H1 (cell line): ENCODE results near the gene PRX. TPM values are rescaled to one million over a fixed set of nuclear protein-coding genes. Genes with fewer than 3 reads are reported as not detected.
A peak's percentile ranks its signal among the peaks of the same experiment; 100 is the strongest.

Source experiments
- CTCF ChIA-PET: fragments of 300-600 bp; sonication (Branson Sonifier 250); formaldehyde crosslinking; loops from one replicate; lab custom pipeline; 2021; ENCODE audit not compliant: partially characterized antibody; lab: Charles Lee
- POLR2A ChIA-PET: fragments of 300-600 bp; sonication (Branson Sonifier 250); formaldehyde crosslinking; loops from one replicate; lab custom pipeline; 2021; ENCODE audit warnings: inconsistent platforms; ENCODE audit not compliant: partially characterized antibody; lab: Charles Lee
- DNase-seq, 2 experiments: peaks; one replicate each; pipeline versions ENCODE4 v3.0.0 to v3.0.0-alpha.2; 2010 to 2022; ENCODE audit warnings: low spot score in 2 of 2, low read depth in 1 of 2, mixed read lengths in 1 of 2
- FAIRE-seq: peaks from 2 replicates; lab custom pipeline; 2011; peaks lifted over from hg19 to GRCh38; lab: Jason Lieb, UNC
- H2AFZ ChIP-seq: 2 replicates; pipeline ENCODE4 v1.8.1; 2012; ENCODE audit warnings: low read length, inconsistent platforms
- H2AK5ac ChIP-seq: 2 replicates; pipeline ENCODE4 v1.6.1; 2013; ENCODE audit warnings: low read depth, low read length
- H2BK120ac ChIP-seq: replicated peaks from 2 replicates; pipeline ENCODE3; 2013; ENCODE audit warnings: low read depth, low read length, inconsistent platforms
- H2BK12ac ChIP-seq: 2 replicates; pipeline ENCODE4 v1.6.1; 2013; ENCODE audit warnings: low read depth, low read length
- H2BK15ac ChIP-seq: 2 replicates; pipeline ENCODE4 v1.6.1; 2013; ENCODE audit warnings: low read length
- H2BK20ac ChIP-seq: 2 replicates; pipeline ENCODE4 v1.6.1; 2013; ENCODE audit warnings: low read length
- H2BK5ac ChIP-seq: 2 replicates; pipeline ENCODE4 v1.6.1; 2013; ENCODE audit warnings: low read depth, low read length
- H3K14ac ChIP-seq: 2 replicates; pipeline ENCODE4 v1.6.1; 2013; ENCODE audit warnings: inconsistent platforms; ENCODE audit not compliant: insufficient read length
- H3K18ac ChIP-seq: 2 replicates; pipeline ENCODE4 v1.6.1; 2013; ENCODE audit warnings: low read length; ENCODE audit errors: extremely low read depth
- H3K23ac ChIP-seq: 2 replicates; pipeline ENCODE4 v1.6.1; 2013; ENCODE audit warnings: inconsistent platforms; ENCODE audit not compliant: insufficient read length
- H3K23me2 ChIP-seq: 2 replicates; pipeline ENCODE4 v1.6.1; 2013; ENCODE audit warnings: low read depth, low read length
- H3K27ac ChIP-seq: 2 replicates; pipeline ENCODE4 v1.6.1; 2011; ENCODE audit warnings: low read depth, low read length, inconsistent platforms
- H3K27me3 ChIP-seq, 4 experiments: replicated peaks in 1 of 4; 1 replicate in 1 of 4; 2 replicates in 3 of 4; pipeline versions ENCODE4 v1.6.1 to v1.8.1; 2011 to 2013; ENCODE audit warnings: low read length in 3 of 4, mild to moderate bottlenecking in 3 of 4, inconsistent platforms in 2 of 4, mixed read lengths in 2 of 4, moderate library complexity in 1 of 4; ENCODE audit not compliant: control insufficient read depth in 3 of 4, insufficient read depth in 3 of 4; ENCODE audit errors: extremely low read depth in 1 of 4
- H3K36me3 ChIP-seq, 4 experiments: 2 replicates each; pipeline versions ENCODE4 v1.6.1 to v1.8.1; 2011 to 2013; ENCODE audit warnings: mild to moderate bottlenecking in 4 of 4, low read length in 3 of 4, moderate library complexity in 2 of 4, control low read depth in 1 of 4, inconsistent platforms in 1 of 4; ENCODE audit not compliant: insufficient read depth in 4 of 4, control insufficient read depth in 2 of 4
- H3K4ac ChIP-seq: replicated peaks from 2 replicates; pipeline ENCODE3; 2013; ENCODE audit warnings: low read length, low read depth, mixed read lengths, inconsistent platforms; ENCODE audit not compliant: insufficient read length
- H3K4me1 ChIP-seq, 4 experiments: replicated peaks in 1 of 4; 1 replicate in 1 of 4; 2 replicates in 3 of 4; pipeline versions ENCODE4 v1.6.1 to v1.8.1; 2011 to 2013; ENCODE audit warnings: low read length in 3 of 4, inconsistent platforms in 2 of 4, mixed read lengths in 1 of 4; ENCODE audit not compliant: insufficient read depth in 4 of 4, control insufficient read depth in 3 of 4
- H3K4me2 ChIP-seq, 2 experiments: 2 replicates each; pipeline versions ENCODE4 v1.6.1 to v1.8.1; 2011 to 2013; ENCODE audit warnings: low read depth in 2 of 2, low read length in 2 of 2, control low read depth in 1 of 2, inconsistent platforms in 1 of 2, mild to moderate bottlenecking in 1 of 2; ENCODE audit not compliant: insufficient read depth in 1 of 2
- H3K4me3 ChIP-seq, 4 experiments: fragments of 200-600, 300-600 bp in 1 of 4; sonication (generic), shearing (Covaris generic), sonication (Bioruptor Twin) in 1 of 4; 2 replicates each; pipeline versions ENCODE4 v1.5.1 to v1.8.1; 2011 to 2016; ENCODE audit warnings: low read length in 4 of 4, low read depth in 3 of 4, control low read depth in 2 of 4, inconsistent platforms in 2 of 4, mild to moderate bottlenecking in 2 of 4, mixed read lengths in 1 of 4, moderate library complexity in 1 of 4; ENCODE audit not compliant: insufficient read depth in 2 of 4; ENCODE audit errors: extremely low read depth in 1 of 4
- H3K56ac ChIP-seq: replicated peaks from 2 replicates; pipeline ENCODE3; 2013; ENCODE audit warnings: low read depth, mild to moderate bottlenecking, mixed read lengths, low read length, inconsistent platforms; ENCODE audit not compliant: insufficient read length
- H3K79me1 ChIP-seq: 2 replicates; pipeline ENCODE4 v1.6.1; 2013; ENCODE audit warnings: low read depth, low read length, control low read depth
- H3K79me2 ChIP-seq, 2 experiments: 2 replicates each; pipeline versions ENCODE4 v1.6.1 to v1.8.1; 2012 to 2013; ENCODE audit warnings: low read length in 2 of 2, mild to moderate bottlenecking in 2 of 2, inconsistent platforms in 1 of 2; ENCODE audit not compliant: insufficient read depth in 2 of 2, control insufficient read depth in 1 of 2
- H3K9ac ChIP-seq, 4 experiments: replicated peaks in 1 of 4; 1 replicate in 1 of 4; 2 replicates in 3 of 4; pipeline versions ENCODE4 v1.6.1 to v1.8.1; 2011 to 2013; ENCODE audit warnings: low read depth in 3 of 4, low read length in 3 of 4, control low read depth in 2 of 4, mild to moderate bottlenecking in 2 of 4, moderate library complexity in 2 of 4, inconsistent platforms in 1 of 4; ENCODE audit errors: extremely low read depth in 1 of 4
- H3K9me3 ChIP-seq, 2 experiments: 2 replicates each; pipeline versions ENCODE4 v1.6.1 to v1.8.1; 2012 to 2013; ENCODE audit warnings: mild to moderate bottlenecking in 2 of 2, moderate library complexity in 2 of 2, control low read depth in 1 of 2, inconsistent platforms in 1 of 2, low read depth in 1 of 2, low read length in 1 of 2, mixed read lengths in 1 of 2; ENCODE audit not compliant: insufficient read depth in 2 of 2
- H4K20me1 ChIP-seq, 2 experiments: replicated peaks in 1 of 2; 2 replicates each; pipeline versions ENCODE3 to v1.8.1; 2011 to 2013; ENCODE audit warnings: inconsistent platforms in 2 of 2, low read length in 2 of 2, mild to moderate bottlenecking in 1 of 2; ENCODE audit not compliant: insufficient read depth in 2 of 2, control insufficient read depth in 1 of 2
- H4K5ac ChIP-seq: 2 replicates; pipeline ENCODE4 v1.6.1; 2013; ENCODE audit warnings: low read length, low read depth, mixed read lengths, inconsistent platforms; ENCODE audit not compliant: insufficient read length
- H4K8ac ChIP-seq: 2 replicates; pipeline ENCODE4 v1.8.0; 2013; ENCODE audit warnings: mild to moderate bottlenecking, moderate library complexity, low read length, inconsistent platforms; ENCODE audit not compliant: insufficient read depth; ENCODE audit errors: extremely low read depth
- H4K91ac ChIP-seq: replicated peaks from 2 replicates; pipeline ENCODE3; 2013; ENCODE audit warnings: low read length, mixed read lengths, inconsistent platforms; ENCODE audit not compliant: insufficient read length
- CHD1 ChIP-seq: IDR thresholded peaks from 2 replicates; pipeline ENCODE4 v1.6.1; 2012; ENCODE audit warnings: low read depth, low read length, improper control_type of control experiment
- HDAC2 ChIP-seq, 2 experiments: fragments of 300-600 bp in 1 of 2; sonication (generic) in 1 of 2; IDR thresholded peaks; 2 replicates each; pipeline ENCODE4 v1.6.1; 2011 to 2012; ENCODE audit warnings: low read depth in 2 of 2, low read length in 2 of 2, mild to moderate bottlenecking in 2 of 2, moderate library complexity in 2 of 2, borderline replicate concordance in 1 of 2, inconsistent platforms in 1 of 2
- KDM1A ChIP-seq: fragments of 200-600, 300-600 bp; sonication (generic); IDR thresholded peaks from 2 replicates; pipeline ENCODE4 v1.7.1; 2016; ENCODE audit warnings: mild to moderate bottlenecking, low read length, borderline replicate concordance
- MAFK ChIP-seq: IDR thresholded peaks from 2 replicates; pipeline ENCODE4 v1.6.1; 2012; ENCODE audit warnings: low read depth, mild to moderate bottlenecking, improper control_type of control experiment, low read length
- POLR2A ChIP-seq, 2 experiments: IDR thresholded peaks; 1 replicate in 1 of 2; 2 replicates in 1 of 2; pipeline ENCODE4 v1.6.1; 2011; ENCODE audit warnings: low read depth in 2 of 2, low read length in 2 of 2, mild to moderate bottlenecking in 2 of 2; ENCODE audit errors: control extremely low read depth in 1 of 2
- SIX5 ChIP-seq: IDR thresholded peaks from 2 replicates; pipeline ENCODE4 v1.6.1; 2011; ENCODE audit warnings: mild to moderate bottlenecking, low read depth, low read length
- SP2 ChIP-seq: IDR thresholded peaks from 2 replicates; pipeline ENCODE4 v1.6.1; 2012; ENCODE audit warnings: mild to moderate bottlenecking, low read length, inconsistent platforms
- TAF1 ChIP-seq: IDR thresholded peaks from 2 replicates; pipeline ENCODE4 v1.6.1; 2011; ENCODE audit warnings: mild to moderate bottlenecking, low read depth, low read length
- WGBS, 2 experiments: shearing (Covaris generic) in 1 of 2; methylation state at CpG; one replicate each; pipeline versions ENCODE4 v1.1.6 to v1.1.7; 2013 to 2015; ENCODE audit warnings: low lambda C conversion rate in 2 of 2, mixed read lengths in 2 of 2, inconsistent platforms in 1 of 2, low coverage in 1 of 2, missing lambda C conversion rate in 1 of 2; ENCODE audit not compliant: insufficient replicate concordance in 2 of 2, insufficient coverage in 1 of 2, insufficient read length in 1 of 2; ENCODE audit errors: extremely low coverage in 1 of 2, missing lambda C conversion rate in 1 of 2; 5-methylcytosine and 5-hydroxymethylcytosine counted together
- polyA plus RNA-seq, 7 experiments: library from polyadenylated mRNA; depleted of rRNA in 3 of 7; stranded (reverse) in 5 of 7; unstranded in 2 of 7; fragments of >200 nt in 5 of 7; fragments of 200-250 nt in 2 of 7; gene quantifications; 1 replicate in 5 of 7; 2 replicates in 1 of 7; 4 replicates in 1 of 7; pipeline versions ENCODE4 v1.2.1 to v1.2.3, GENCODE V29; 2011 to 2013; ENCODE audit warnings: missing spikeins in 2 of 7, mixed read lengths in 2 of 7
- total RNA-seq: library from RNA; stranded (reverse); fragmentation: NEBNext Ultra II Directional; extraction: Animal tissue kit (Norgen Biotek cat#: 25700); gene quantifications from 2 replicates; pipeline ENCODE4 v1.2.1, GENCODE V29; 2021

Gene PRX
- total and polyA plus RNA-seq, 2 of the 8 experiments (the other 6 are each of a cell fraction or from before 2014, with no cell fraction given), result 2.8 to 5.8 TPM

DNA sequence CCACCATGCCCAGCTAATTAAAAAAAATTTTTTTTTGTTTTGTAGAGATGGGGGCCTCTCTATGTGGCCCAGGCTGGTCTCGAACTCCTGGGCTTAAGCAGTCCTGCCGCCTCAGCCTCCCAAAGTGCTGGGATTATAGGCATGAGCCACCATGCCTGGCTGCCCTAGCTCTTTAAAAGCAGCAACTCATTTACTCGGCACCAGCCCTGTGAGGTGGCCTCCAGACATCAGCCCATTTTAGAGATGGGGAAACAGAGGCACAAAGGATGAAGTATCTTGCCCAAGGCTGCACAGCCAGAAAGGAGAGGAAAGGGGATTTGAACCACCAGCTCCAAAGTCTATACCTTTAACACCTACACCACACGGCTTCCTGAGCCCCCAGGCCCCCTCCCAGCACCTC is 312 bp downstream of the PRX start:
- TF ChIP-seq SP2 (no peak), HDAC2 (IDR thresholded peaks at IDR 0.05; ENCODE audit: borderline replicate concordance in 1 of 2, low read depth in 2 of 2, low read length in 2 of 2) (0 out of 4 replicates have a peak, but pooled peaks of 1 of the 2 experiments have one; percentile 53), KDM1A (peak; percentile 95), SIX5 (no peak), CHD1 (no peak), MAFK (no peak), TAF1 (no peak), POLR2A (IDR thresholded peaks at IDR 0.05; ENCODE audit: control extremely low read depth in 1 of 2, low read depth in 2 of 2, low read length in 2 of 2) (no peak)
- TF ChIP-seq, all 59 proteins: peak for 2
- no peak overlapping the region for H2BK12ac ChIP-seq
- no peak overlapping the region; the same call in 1 of the 2 replicates for H2BK5ac ChIP-seq
- ChIA-PET CTCF (interaction anchor here (0.6 to 1.9 kb wide), 12 partner anchors 8 to 489 kb away, joined by 3 to 11 read pairs (median 4); no protein-coding TSS in a partner anchor), POLR2A (interaction anchor here (0.6 to 6.4 kb wide), 10 partner anchors 10 to 31 kb away, joined by 3 to 27 read pairs (median 4); partner anchors contain the start of genes SERTAD1 and SERTAD3)
- H4K5ac ChIP-seq, result no peak overlapping the region
- H3K4me3 ChIP-seq, result peak overlapping the region in 2 of 4 experiments; percentile 15 to 43; a peak in 3 of 8 replicates
- no peak overlapping the region for H3K56ac ChIP-seq
- no peaks in the 10 kb centered on the region for H3K27me3 ChIP-seq
- H3K79me2 ChIP-seq, result no peaks in the 10 kb centered on the region
- no peaks in the 10 kb centered on the region for H3K79me1 ChIP-seq
- no peak overlapping the region for H3K23ac ChIP-seq
- 0 out of 7 replicates have a peak overlapping the region, but pooled peaks of 1 of the 4 experiments have one; percentile 27 for H3K9ac ChIP-seq
- H4K20me1 ChIP-seq, result no peaks in the 10 kb centered on the region
- no peak overlapping the region for H3K14ac ChIP-seq
- no peaks in the 10 kb centered on the region for H3K36me3 ChIP-seq
- H3K9me3 ChIP-seq, result no peaks in the 10 kb centered on the region
- no peak overlapping the region for H2BK20ac ChIP-seq
- H4K91ac ChIP-seq, result no peak overlapping the region
- H2AFZ ChIP-seq, result no peak overlapping the region
- H3K4me2 ChIP-seq, result peak overlapping the region; percentile 29 to 50; a peak in 3 of 4 replicates
- WGBS, 2 experiments, result 81% methylated on average over 3 of the region's 4 CpGs; no CpG with 5 or more reads in 1 of the 2 experiments
- no peak overlapping the region for H2BK120ac ChIP-seq
- H2AK5ac ChIP-seq, result 0 out of 2 replicates have a peak overlapping the region, but pooled peaks have one; percentile 40
- no peak overlapping the region for H2BK15ac ChIP-seq
- H3K23me2 ChIP-seq, result no peaks in the 10 kb centered on the region
- no peak overlapping the region for H3K27ac ChIP-seq
- no peak overlapping the region for H3K18ac ChIP-seq
- DNase-seq, result no peak
- H4K8ac ChIP-seq, result peak overlapping the region; percentile 81
- H3K4ac ChIP-seq, result no peak overlapping the region
- H3K4me1 ChIP-seq, result peaks cover 7 to 25% (median 16%) of the 10 kb centered on the region in 4 experiments
- FAIRE-seq, result no peak
